A549 treated with AZD2906 at 1 μM for 4 hours (cell line): ENCODE data around the gene MTX3. TPM values are rescaled to one million over a fixed set of nuclear protein-coding genes. Genes with fewer than 3 reads are reported as not detected.

Source experiments
- total RNA-seq: library from RNA; stranded (reverse); fragments of 200-300 nt; extraction: Qiagen RNA extraction; gene quantifications from 5 replicates; pipeline ENCODE4 v1.2.3, GENCODE V29; 2022

Gene MTX3
- total RNA-seq: 4.6 to 6.7 TPM (median 5.3 TPM) in 5 replicates

GRCh38 chr5:79990598-79991507 lies at the start of gene MTX3:
Gene MTX3, minus strand, starts transcription at chr5:79991262. Its CDS starts 24 bp downstream, at chr5:79991238.

GRCh38 chr5:80034962-80035821 lies 44.1 kb upstream of the MTX3 start, which contains the start of gene THBS4:
Gene THBS4, plus strand, starts transcription at chr5:80035348. Its CDS starts 190 bp downstream, at chr5:80035538.

Other genes starting within 250 kb of the MTX3 start
- 0.03 to 0.07 TPM (median 0.06 TPM) in 3 of 5 replicates, not detected in the others for gene THBS4, start 44.1 kb upstream of the MTX3 start, total RNA-seq